ENCODE data around the gene ASB15. TPM values are rescaled to one million over a fixed set of nuclear protein-coding genes. Genes with fewer than 3 reads are reported as not detected.

Gene ASB15
- total and polyA plus RNA-seq, 2 of the 4 experiments (the other 2 are of a cell fraction): not detected

GRCh38 chr7:123602648-123603047, 1.0 kb downstream of the ASB15 start:
- H2AFZ ChIP-seq (replicated peaks; ENCODE audit: low read length, poor library complexity): no peak overlapping the region
- H3K4ac ChIP-seq (ENCODE audit: low read depth, low read length): no peak overlapping the region
- H2AK9ac ChIP-seq (replicated peaks; ENCODE audit: low read depth, low read length, poor library complexity): no peak overlapping the region
- no peak overlapping the region for H2BK5ac ChIP-seq (ENCODE audit: low read depth, low read length, poor library complexity, severe bottlenecking)
- no peak for DNase-seq
- no peaks in the 10 kb centered on the region for H3K36me3 ChIP-seq (ENCODE audit: control insufficient read depth, insufficient read depth, low read length)
- no peak for ATAC-seq (ENCODE audit: low read depth)
- no peak for TF ChIP-seq RCOR1 (IDR thresholded peaks at IDR 0.05; ENCODE audit: insufficient replicate concordance, low read length)
- TF ChIP-seq NFE2L2 (IDR thresholded peaks at IDR 0.05; ENCODE audit: low read depth, low read length): peak; percentile 53; the same call in 1 of the 2 replicates
- no TSS peak for BruUV-seq (replicated peaks)
- no CpG with 5 or more reads among the region's 3 CpGs for WGBS, 2 experiments (ENCODE audit: extremely low coverage in 2 of 2, insufficient read length in 1 of 2)
- H3K18ac ChIP-seq (ENCODE audit: low read depth, low read length): no peak overlapping the region
- no peak overlapping the region for H3K14ac ChIP-seq (replicated peaks; ENCODE audit: low read depth, low read length)
- H4K5ac ChIP-seq (ENCODE audit: low read depth, low read length): no peak overlapping the region
- no peak overlapping the region for H3K9ac ChIP-seq (ENCODE audit: low read depth, low read length)
- no peak overlapping the region for H2BK120ac ChIP-seq (ENCODE audit: low read depth, low read length)
- no peak overlapping the region for H3K56ac ChIP-seq (ENCODE audit: extremely low read depth, insufficient read depth, low read length)
- no peak overlapping the region for H3K4me3 ChIP-seq (ENCODE audit: insufficient read depth, low read depth, low read length)
- H4K20me1 ChIP-seq (ENCODE audit: insufficient read depth, low read length): no peaks in the 10 kb centered on the region
- no peak overlapping the region for H3K4me2 ChIP-seq (ENCODE audit: low read depth, low read length)
- POLR2A ChIA-PET (ENCODE audit: unreplicated experiment): no interaction called here
- in situ Hi-C loops (cut with MboI; ENCODE audit: low sequenced_read_pairs): no loop called here
- H4K8ac ChIP-seq (ENCODE audit: low read depth in 2 of 2, low read length in 2 of 2): no peak overlapping the region
- intact Hi-C loops (cut with micrococcal nuclease): no loop called here
- H2BK20ac ChIP-seq (ENCODE audit: low read depth, low read length): no peak overlapping the region
- dilution Hi-C loops (cut with HindIII; ENCODE audit: low sequenced_read_pairs, unreplicated experiment): no loop called here
- no peak overlapping the region for H3K27ac ChIP-seq (ENCODE audit: insufficient read depth, low read length)
- H3K27me3 ChIP-seq (ENCODE audit: control insufficient read depth, insufficient read depth, low read length): no peaks in the 10 kb centered on the region; the same call in none of the 2 replicates
- CTCF ChIA-PET: no interaction called here
- no peak overlapping the region for H3K23ac ChIP-seq (ENCODE audit: low read depth, low read length)
- H4K91ac ChIP-seq (ENCODE audit: insufficient read depth, low read depth, low read length): no peak overlapping the region
- H2AK5ac ChIP-seq (ENCODE audit: low read depth, low read length): no peak overlapping the region
- H3K4me1 ChIP-seq (ENCODE audit: control insufficient read depth, insufficient read depth, low read length): peaks cover 1% of the 10 kb centered on the region; the same call in 1 of the 2 replicates
- no peaks in the 10 kb centered on the region for H3K9me1 ChIP-seq (ENCODE audit: insufficient read depth, low read length)
- no peaks in the 10 kb centered on the region for H3K79me1 ChIP-seq (ENCODE audit: low read depth in 1 of 2, low read length in 2 of 2)
- no peak overlapping the region for H2BK15ac ChIP-seq (ENCODE audit: low read depth, low read length)
- no peaks in the 10 kb centered on the region for H3K9me3 ChIP-seq (ENCODE audit: control insufficient read depth, insufficient read depth, low read length)

Measured in IMR-90 (cell line).